HFFc6 (cell line): ENCODE measurements around the gene PPP1R37. TPM values are rescaled to one million over a fixed set of nuclear protein-coding genes. Genes with fewer than 3 reads are reported as not detected.

Experiments
- DNase-seq: peaks from one replicate; pipeline ENCODE4 v3.0.0-alpha.2; 2018
- H3K27ac Mint-ChIP-seq: 2 replicates; pipeline ENCODE4 v1.8.0; 2020; ENCODE audit warnings: mild to moderate bottlenecking, mixed read lengths
- H3K27me3 Mint-ChIP-seq: 2 replicates; pipeline ENCODE4 v1.8.0; 2021; ENCODE audit warnings: mild to moderate bottlenecking, moderate library complexity, mixed read lengths; ENCODE audit not compliant: insufficient read depth
- H3K36me3 Mint-ChIP-seq: 2 replicates; pipeline ENCODE4 v1.8.0; 2021; ENCODE audit warnings: low read depth, mixed read lengths
- H3K4me1 Mint-ChIP-seq: 2 replicates; pipeline ENCODE4 v1.8.0; 2020; ENCODE audit warnings: low read depth, mixed read lengths
- H3K4me3 Mint-ChIP-seq: 2 replicates; pipeline ENCODE4 v1.8.0; 2020; ENCODE audit warnings: mild to moderate bottlenecking, moderate library complexity, mixed read lengths
- H3K9me3 Mint-ChIP-seq: 2 replicates; pipeline ENCODE4 v1.8.0; 2020; ENCODE audit warnings: mild to moderate bottlenecking, mixed read lengths
- total RNA-seq, 6 experiments: library from RNA; stranded (reverse); fragmentation: NEBNext Ultra II Directional; extraction: Animal tissue kit (Norgen Biotek cat#: 25700); gene quantifications; 2 replicates in 1 of 6; 3 replicates in 5 of 6; pipeline ENCODE4 v1.2.3, GENCODE V29; 2021
- TF ChIP-seq, protein P1 (sequence below): fragments of 200-600 bp; sonication (generic); IDR thresholded peaks from 2 replicates; pipeline ENCODE4 v1.5.0; 2021; ENCODE audit warnings: antibody characterized with exemption, mild to moderate bottlenecking

The PPP1R37 gene
- total RNA-seq, 6 experiments from 2014 or later, result 20.4 to 27.4 (median 21.6) TPM

DNA sequence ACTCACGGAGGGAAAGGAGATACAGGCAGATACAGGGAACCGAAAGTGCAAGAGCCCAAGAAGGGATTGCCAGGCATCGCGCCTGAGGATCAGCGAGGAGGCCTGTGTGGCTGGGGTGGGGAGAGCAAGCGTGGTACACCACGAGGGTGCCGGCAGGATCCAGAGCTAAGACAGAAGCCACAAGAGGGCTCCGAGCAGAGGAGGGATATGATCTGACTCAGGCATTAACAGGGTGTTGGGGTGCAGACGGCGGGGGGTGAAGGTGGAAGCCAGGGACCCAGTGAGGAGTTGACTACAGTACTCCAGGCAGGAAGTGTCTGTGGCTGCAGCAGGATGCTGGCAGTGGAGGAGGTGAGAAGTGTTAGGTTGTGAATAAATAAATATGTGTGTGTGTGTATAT lies 5.4 kb upstream of the PPP1R37 start:
- H3K36me3 Mint-ChIP-seq, result peaks cover 14% of the 10 kb centered on the region; the same call in 1 of the 2 replicates
- TF ChIP-seq, protein P1, sequence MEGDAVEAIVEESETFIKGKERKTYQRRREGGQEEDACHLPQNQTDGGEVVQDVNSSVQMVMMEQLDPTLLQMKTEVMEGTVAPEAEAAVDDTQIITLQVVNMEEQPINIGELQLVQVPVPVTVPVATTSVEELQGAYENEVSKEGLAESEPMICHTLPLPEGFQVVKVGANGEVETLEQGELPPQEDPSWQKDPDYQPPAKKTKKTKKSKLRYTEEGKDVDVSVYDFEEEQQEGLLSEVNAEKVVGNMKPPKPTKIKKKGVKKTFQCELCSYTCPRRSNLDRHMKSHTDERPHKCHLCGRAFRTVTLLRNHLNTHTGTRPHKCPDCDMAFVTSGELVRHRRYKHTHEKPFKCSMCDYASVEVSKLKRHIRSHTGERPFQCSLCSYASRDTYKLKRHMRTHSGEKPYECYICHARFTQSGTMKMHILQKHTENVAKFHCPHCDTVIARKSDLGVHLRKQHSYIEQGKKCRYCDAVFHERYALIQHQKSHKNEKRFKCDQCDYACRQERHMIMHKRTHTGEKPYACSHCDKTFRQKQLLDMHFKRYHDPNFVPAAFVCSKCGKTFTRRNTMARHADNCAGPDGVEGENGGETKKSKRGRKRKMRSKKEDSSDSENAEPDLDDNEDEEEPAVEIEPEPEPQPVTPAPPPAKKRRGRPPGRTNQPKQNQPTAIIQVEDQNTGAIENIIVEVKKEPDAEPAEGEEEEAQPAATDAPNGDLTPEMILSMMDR, result no peak
- H3K4me1 Mint-ChIP-seq, result peaks cover 15% of the 10 kb centered on the region
- DNase-seq, result no peak
- no peaks in the 10 kb centered on the region for H3K27me3 Mint-ChIP-seq
- H3K9me3 Mint-ChIP-seq, result no peaks in the 10 kb centered on the region
- H3K27ac Mint-ChIP-seq, result peak overlapping the region; percentile 5; the same call in 1 of the 2 replicates
- H3K4me3 Mint-ChIP-seq, result no peak overlapping the region

DNA sequence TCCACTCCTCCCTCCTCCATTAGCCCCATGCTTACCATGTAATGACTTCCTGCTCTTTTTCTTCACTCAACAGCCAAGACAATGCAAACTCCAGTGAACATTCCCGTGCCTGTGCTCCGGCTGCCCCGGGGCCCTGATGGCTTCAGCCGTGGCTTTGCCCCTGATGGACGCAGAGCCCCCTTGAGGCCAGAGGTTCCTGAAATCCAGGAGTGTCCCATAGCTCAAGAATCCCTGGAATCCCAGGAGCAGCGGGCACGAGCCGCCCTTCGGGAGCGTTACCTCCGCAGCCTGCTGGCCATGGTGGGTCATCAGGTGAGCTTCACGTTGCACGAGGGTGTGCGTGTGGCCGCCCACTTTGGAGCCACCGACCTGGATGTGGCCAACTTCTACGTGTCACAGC lies 2.9 kb upstream of the PPP1R37 start:
- Mint-ChIP-seq H3K9me3 (no peaks in the 10 kb centered on the region), H3K27me3 (peaks cover 2% of the 10 kb centered on the region; the same call in 1 of the 2 replicates), H3K27ac (no peak overlapping the region), H3K36me3 (peaks cover 21% of the 10 kb centered on the region), H3K4me1 (peaks cover 32% of the 10 kb centered on the region), H3K4me3 (no peak overlapping the region)
- no peak for DNase-seq
- TF ChIP-seq, protein P1, result peak; percentile 30; the same call in 1 of the 2 replicates

DNA sequence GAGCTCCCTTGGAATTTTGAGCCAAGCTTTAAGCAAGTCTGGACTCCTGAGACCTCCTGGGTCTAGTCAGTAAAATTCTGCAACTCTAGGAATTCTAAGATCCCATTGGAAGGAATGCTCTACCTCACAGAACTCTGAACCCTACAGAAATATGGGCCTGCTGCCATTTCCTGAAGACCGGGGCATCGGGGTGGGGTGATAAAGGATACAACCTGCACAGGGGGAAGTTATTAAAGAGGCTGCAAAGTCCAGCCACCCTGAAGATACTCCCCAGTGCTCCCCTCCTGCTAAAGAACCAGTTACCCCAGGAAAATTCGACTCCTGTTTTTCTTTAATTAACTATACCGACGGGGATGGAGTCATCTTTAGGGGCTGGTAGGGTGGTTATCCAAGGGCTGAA lies 2.4 kb upstream of the PPP1R37 start:
- Mint-ChIP-seq H3K4me3 (peak overlapping the region; percentile 93), H3K4me1 (peaks cover 35% of the 10 kb centered on the region), H3K27me3 (peaks cover 2% of the 10 kb centered on the region; the same call in 1 of the 2 replicates), H3K27ac (peak overlapping the region; percentile 95), H3K9me3 (no peaks in the 10 kb centered on the region), H3K36me3 (peaks cover 17% of the 10 kb centered on the region)
- TF ChIP-seq, protein P1, result no peak
- DNase-seq, result no peak

DNA sequence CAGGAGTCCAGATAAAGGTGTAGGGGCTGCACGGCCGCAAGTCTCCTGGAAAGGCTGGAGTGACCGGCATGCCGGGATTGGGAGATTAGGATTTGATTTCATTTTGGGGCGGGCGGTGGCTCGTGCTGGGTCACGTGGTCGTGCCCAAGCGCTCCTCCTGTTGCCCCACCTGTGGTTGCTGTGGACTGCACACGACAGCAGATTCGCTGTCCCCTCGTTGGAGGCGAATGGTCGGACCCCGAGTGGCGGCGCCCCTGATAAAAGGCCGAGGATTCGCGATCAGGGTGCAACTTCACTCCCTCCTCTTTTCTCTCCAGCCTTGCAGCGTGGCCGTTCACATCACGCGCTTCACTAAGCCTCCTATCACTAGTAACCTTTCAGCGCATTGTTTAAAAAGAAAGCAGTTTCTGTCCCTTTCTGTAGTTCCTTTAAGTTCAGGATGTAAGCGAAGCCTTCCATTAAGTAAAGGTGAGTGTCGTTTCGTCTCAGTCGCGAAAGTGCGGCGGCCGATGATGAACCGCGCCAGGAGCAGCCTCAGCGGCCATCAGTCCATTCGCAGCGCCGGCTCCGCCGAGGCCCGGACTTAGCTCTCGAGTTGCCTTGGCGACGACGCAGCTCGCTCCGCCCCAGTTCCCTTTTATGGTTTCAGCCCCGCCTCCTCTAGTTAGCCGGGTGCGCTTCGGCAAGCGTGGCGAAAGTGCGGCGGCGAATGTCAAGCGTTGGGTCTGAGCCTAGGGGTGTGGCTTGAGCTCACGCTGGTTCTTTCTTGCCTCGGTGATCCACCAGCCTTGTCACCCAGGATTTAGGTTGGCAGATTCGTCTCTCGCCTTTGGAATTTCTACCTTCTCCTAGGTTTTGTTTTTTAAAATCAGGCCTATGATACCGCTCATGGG lies 1.7 kb upstream of the PPP1R37 start:
- peak; percentile 99 for DNase-seq
- peaks cover 20% of the 10 kb centered on the region for H3K36me3 Mint-ChIP-seq

DNA sequence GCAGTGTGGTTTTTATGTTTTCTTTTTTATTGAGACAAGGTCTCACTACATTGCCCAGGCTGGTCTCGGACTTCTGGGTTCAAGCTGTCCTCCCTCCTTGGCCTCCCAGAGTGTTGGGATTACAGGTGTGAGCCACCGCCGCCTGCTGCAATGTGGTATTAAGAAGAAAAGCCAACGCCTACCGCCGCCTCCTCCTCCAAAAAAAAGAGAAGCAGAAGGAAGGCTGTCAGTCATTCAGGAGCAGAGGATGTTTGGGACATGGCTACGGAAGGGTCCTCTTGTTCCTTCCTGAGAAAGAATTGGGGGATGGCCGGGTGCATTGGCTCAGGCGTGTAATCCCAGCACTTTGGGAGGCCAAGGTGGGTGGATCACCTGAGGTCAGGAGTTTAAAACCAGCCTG lies 1.2 kb downstream of the PPP1R37 start:
- H3K36me3 Mint-ChIP-seq, result peaks cover 18% of the 10 kb centered on the region
- no peaks in the 10 kb centered on the region for H3K9me3 Mint-ChIP-seq
- peak overlapping the region; percentile 93 for H3K4me3 Mint-ChIP-seq
- H3K27me3 Mint-ChIP-seq, result peaks cover 2% of the 10 kb centered on the region; the same call in 1 of the 2 replicates
- TF ChIP-seq, protein P1, result no peak
- no peak for DNase-seq
- H3K27ac Mint-ChIP-seq, result peak overlapping the region; percentile 75
- H3K4me1 Mint-ChIP-seq, result peaks cover 70% of the 10 kb centered on the region

More for the DNA sequence above, 1.7 kb upstream of the PPP1R37 start:
- no peaks in the 10 kb centered on the region for H3K9me3 Mint-ChIP-seq
- peak overlapping the region; percentile 95 for H3K27ac Mint-ChIP-seq
- peak overlapping the region; percentile 93 for H3K4me3 Mint-ChIP-seq
- peaks cover 42% of the 10 kb centered on the region for H3K4me1 Mint-ChIP-seq
- peaks cover 2% of the 10 kb centered on the region; the same call in 1 of the 2 replicates for H3K27me3 Mint-ChIP-seq
- TF ChIP-seq, protein P1, result no peak
